HG02623 (cell line): Measurements from ENCODE around the gene SLIT3.
"Not testable (repeated sequence)": the region's sequence is repeated elsewhere in the genome, so short reads cannot be mapped to it uniquely, and the experiment has no call there.

Experiments
- ATAC-seq: cut with Tn5 transposase; IDR thresholded peaks from one replicate; pipeline ENCODE4 v1.9.1; 2021; ENCODE audit warnings: moderate library complexity; ENCODE audit not compliant: unreplicated experiment

Gene SLIT3

GRCh38 chr5:168663276-168664004 is 637.5 kb downstream of the SLIT3 start:
- ATAC-seq = no peak

GRCh38 chr5:168661593-168662485 is 639.1 kb downstream of the SLIT3 start:
- no peak for ATAC-seq

GRCh38 chr5:168660691-168661090 is 640.2 kb downstream of the SLIT3 start:
- no peak for ATAC-seq

- ATAC-seq = no peak
Measured at GRCh38 chr5:168659286-168659847, 641.6 kb downstream of the SLIT3 start.

- ATAC-seq = no peak
Measured at GRCh38 chr5:168658394-168658793, 642.5 kb downstream of the SLIT3 start.

GRCh38 chr5:168656633-168657032 is 644.3 kb downstream of the SLIT3 start:
- no peak for ATAC-seq

GRCh38 chr5:168655316-168655715 is 645.6 kb downstream of the SLIT3 start:
- ATAC-seq = no peak

GRCh38 chr5:168654211-168654721 is 646.7 kb downstream of the SLIT3 start:
- no peak for ATAC-seq

- no peak for ATAC-seq
Measured at GRCh38 chr5:168653626-168654025, 647.3 kb downstream of the SLIT3 start.

GRCh38 chr5:168651648-168652047 is 649.3 kb downstream of the SLIT3 start:
- ATAC-seq = no peak

- no peak for ATAC-seq
Measured at GRCh38 chr5:168649306-168649705, 651.6 kb downstream of the SLIT3 start.

- no peak for ATAC-seq
Measured at GRCh38 chr5:168648576-168648975, 652.4 kb downstream of the SLIT3 start.

- no peak for ATAC-seq
Measured at GRCh38 chr5:168648016-168648415, 652.9 kb downstream of the SLIT3 start.

GRCh38 chr5:168647083-168647482 is 653.9 kb downstream of the SLIT3 start:
- ATAC-seq = no peak

- no peak for ATAC-seq
Measured at GRCh38 chr5:168646335-168646734, 654.6 kb downstream of the SLIT3 start.

GRCh38 chr5:168645195-168645594 is 655.7 kb downstream of the SLIT3 start:
- no peak for ATAC-seq

GRCh38 chr5:168642019-168642418 is 658.9 kb downstream of the SLIT3 start:
- no peak for ATAC-seq

- ATAC-seq = not testable (repeated sequence)
Measured at GRCh38 chr5:168638846-168639245, 662.1 kb downstream of the SLIT3 start.

- no peak for ATAC-seq
Measured at GRCh38 chr5:168637793-168638192, 663.1 kb downstream of the SLIT3 start.

- no peak for ATAC-seq
Measured at GRCh38 chr5:168637281-168637680, 663.7 kb downstream of the SLIT3 start.

- not testable (repeated sequence) for ATAC-seq
Measured at GRCh38 chr5:168630958-168631357, 670.0 kb downstream of the SLIT3 start.
